ENCODE measurements around the gene PLPPR1. TPM values are rescaled to one million over a fixed set of nuclear protein-coding genes. Genes with fewer than 3 reads are reported as not detected.
"Not testable (repeated sequence)": the region's sequence is repeated elsewhere in the genome, so short reads cannot be mapped to it uniquely, and the experiment has no call there.

Gene PLPPR1
- total and polyA plus RNA-seq, 2 donors, result 0.44 to 0.95 TPM

DNA sequence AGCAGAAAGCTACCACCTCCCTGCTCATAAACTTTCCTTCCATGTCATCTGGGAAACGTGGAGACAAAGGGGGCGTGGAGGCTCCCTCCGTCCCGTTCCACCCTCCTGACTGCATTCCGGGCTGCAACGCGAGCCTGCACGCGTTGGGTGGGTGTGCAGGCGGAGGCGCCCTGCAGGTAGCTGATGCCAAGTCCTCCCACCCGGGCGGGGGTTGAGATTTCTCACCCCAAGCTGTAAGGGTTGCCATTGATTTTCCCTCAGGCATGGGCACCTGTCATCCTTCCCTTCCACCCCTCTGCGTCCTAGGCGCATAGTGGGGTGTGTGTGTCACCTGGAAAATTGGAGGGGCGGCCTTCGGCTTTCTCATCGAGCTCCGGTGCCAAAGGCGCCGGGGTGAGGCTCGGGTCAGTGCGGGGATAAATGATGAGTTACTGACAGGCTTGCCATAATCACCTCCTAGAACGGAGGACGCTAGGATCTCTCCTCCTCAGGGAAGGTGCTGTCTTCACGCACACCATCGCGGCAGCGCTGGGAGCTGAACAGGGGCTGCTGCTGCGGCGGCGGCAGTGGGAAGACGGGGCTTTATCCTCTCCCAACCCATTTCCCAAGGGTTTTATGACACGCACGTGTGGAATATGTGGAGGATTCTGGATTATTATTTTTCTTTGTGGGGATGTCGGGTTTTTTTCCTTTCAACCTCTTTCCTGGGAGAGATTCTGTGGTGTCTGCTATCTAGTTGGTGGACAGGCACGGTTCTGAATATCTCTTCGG, 973 bp downstream of the PLPPR1 start:
- H3K4me3 ChIP-seq (ENCODE audit: low read depth, low read length), result no peak overlapping the region
- DNase-seq (ENCODE audit: extremely low spot score), result no peak
- WGBS, result 2% methylated on average over 38 of the region's 38 CpGs
- H3K36me3 ChIP-seq (ENCODE audit: insufficient read depth), result no peaks in the 10 kb centered on the region
- no peaks in the 10 kb centered on the region for H3K4me1 ChIP-seq (ENCODE audit: insufficient read depth)
- H3K27ac ChIP-seq (ENCODE audit: low read depth), result no peak overlapping the region

DNA sequence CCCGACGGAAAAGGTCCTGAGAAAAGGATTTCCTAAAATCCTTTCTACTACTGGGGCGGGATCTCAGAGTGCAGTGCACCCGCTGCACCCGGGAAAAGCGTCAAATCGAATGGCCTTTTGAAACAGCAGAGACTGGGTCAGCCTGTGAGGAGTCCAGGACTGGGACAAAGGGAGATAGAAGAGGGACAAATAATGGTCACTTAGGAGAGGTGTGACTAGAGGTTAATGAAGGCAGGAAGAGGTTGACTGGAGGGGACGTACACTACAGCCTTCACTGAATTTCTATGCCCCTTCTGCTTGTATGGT, 1.5 kb downstream of the PLPPR1 start:
- H3K36me3 ChIP-seq (ENCODE audit: insufficient read depth), result no peaks in the 10 kb centered on the region
- H3K4me3 ChIP-seq (ENCODE audit: low read depth, low read length), result no peak overlapping the region
- no peaks in the 10 kb centered on the region for H3K4me1 ChIP-seq (ENCODE audit: insufficient read depth)
- DNase-seq (ENCODE audit: extremely low spot score), result no peak
- no peak overlapping the region for H3K27ac ChIP-seq (ENCODE audit: low read depth)
- WGBS, result 9% methylated on average over 8 of the region's 8 CpGs

DNA sequence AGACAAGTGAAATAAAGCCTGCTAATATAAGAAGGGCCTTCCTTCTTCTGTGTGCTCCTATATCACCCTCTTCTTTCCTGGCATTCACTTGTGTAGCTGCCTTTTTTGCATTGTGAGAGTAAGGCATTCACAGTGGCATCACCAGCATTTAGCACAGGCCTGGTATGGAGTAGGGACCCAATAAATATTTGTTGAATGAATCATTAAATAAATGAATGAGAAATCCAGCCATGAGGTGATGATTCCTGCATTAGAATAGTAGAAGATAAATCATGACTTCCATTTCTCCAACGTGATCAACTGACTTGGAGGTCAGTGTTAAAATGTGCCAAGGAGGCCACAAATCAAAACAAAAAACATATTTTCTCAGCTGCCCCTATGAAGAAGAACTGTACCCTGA, 3.9 kb downstream of the PLPPR1 start:
- H3K4me1 ChIP-seq (ENCODE audit: insufficient read depth), result no peaks in the 10 kb centered on the region
- WGBS, result 55% methylated on average over 1 of the region's 1 CpG
- DNase-seq (ENCODE audit: extremely low spot score), result no peak

DNA sequence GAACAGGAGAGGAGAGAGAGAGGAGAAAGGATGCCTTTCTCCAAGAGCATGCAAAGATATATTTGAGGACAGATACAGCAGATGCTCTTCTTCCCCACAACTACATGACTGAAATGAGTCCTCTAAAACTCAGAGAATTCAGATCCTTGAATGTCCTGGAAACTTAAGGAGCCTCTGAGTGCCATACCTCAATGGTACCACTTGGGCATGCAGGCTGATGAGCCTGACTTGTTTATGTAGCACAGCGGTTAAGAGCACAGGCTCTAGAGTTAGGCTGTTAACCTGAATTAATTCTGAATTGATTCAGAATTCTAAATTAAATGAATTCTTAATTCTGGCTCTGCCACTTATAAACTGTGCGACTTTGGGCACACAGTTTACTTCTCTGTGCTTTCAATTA, 5.7 kb downstream of the PLPPR1 start:
- Histone ChIP-seq H3K4me3 (ENCODE audit: low read depth, low read length) (no peak overlapping the region), H3K4me1 (ENCODE audit: insufficient read depth) (no peaks in the 10 kb centered on the region), H3K36me3 (ENCODE audit: insufficient read depth) (no peaks in the 10 kb centered on the region), H3K27ac (ENCODE audit: low read depth) (no peak overlapping the region)
- WGBS, result 80% methylated on average over 2 of the region's 2 CpGs
- DNase-seq (ENCODE audit: extremely low spot score), result no peak

More for the DNA sequence above, 3.9 kb downstream of the PLPPR1 start:
- Histone ChIP-seq H3K27ac (ENCODE audit: low read depth) (no peak overlapping the region), H3K36me3 (ENCODE audit: insufficient read depth) (no peaks in the 10 kb centered on the region), H3K4me3 (ENCODE audit: low read depth, low read length) (no peak overlapping the region)

DNA sequence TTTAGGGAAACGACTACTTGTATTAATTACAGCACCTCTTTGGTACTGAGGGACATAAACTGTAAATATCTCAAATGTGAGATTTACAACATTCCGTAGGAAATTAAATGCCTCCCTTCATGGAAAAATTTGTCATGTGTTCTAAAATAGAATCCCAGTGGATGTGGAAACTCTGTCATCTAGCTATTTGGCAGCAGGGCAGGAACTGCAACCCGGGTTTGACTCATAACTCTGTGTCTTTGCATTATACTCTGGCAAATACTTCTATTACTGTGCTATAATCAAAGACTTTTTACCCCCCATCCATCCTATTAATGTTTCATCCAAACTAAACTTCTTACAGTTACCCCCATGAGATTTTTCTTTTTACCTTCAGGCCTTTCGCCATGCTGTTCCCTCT, 6.6 kb downstream of the PLPPR1 start:
- no peak for DNase-seq (ENCODE audit: extremely low spot score)
- no peak overlapping the region for H3K27ac ChIP-seq (ENCODE audit: low read depth)
- 60% methylated on average over 4 of the region's 4 CpGs for WGBS
- no peak overlapping the region for H3K4me3 ChIP-seq (ENCODE audit: low read depth, low read length)
- H3K4me1 ChIP-seq (ENCODE audit: insufficient read depth), result no peaks in the 10 kb centered on the region
- no peaks in the 10 kb centered on the region for H3K36me3 ChIP-seq (ENCODE audit: insufficient read depth)

DNA sequence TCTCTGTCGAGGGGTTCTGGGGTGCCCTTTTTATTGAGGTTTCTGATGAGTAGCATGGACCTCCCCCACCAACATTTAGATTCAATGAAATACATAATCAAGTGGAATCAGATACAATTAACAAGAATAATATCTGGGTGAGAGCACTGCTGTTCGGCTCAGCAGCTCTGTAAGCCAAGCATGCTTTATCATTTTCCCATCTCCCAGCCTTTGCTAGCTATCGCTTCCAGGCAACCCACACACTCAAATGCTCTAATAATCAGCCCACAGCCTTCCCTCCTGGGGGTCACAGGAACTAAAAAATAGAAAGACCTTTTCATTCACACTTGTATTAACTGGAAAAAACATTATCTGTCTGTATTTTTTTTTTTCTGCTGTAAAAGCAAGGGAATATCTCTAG, 8.9 kb downstream of the PLPPR1 start:
- Histone ChIP-seq H3K36me3 (ENCODE audit: insufficient read depth) (no peaks in the 10 kb centered on the region), H3K4me3 (ENCODE audit: low read depth, low read length) (no peak overlapping the region), H3K4me1 (ENCODE audit: insufficient read depth) (no peaks in the 10 kb centered on the region), H3K27ac (ENCODE audit: low read depth) (no peak overlapping the region)
- no peak for DNase-seq (ENCODE audit: extremely low spot score)
- WGBS, result 56% methylated on average over 3 of the region's 3 CpGs

DNA sequence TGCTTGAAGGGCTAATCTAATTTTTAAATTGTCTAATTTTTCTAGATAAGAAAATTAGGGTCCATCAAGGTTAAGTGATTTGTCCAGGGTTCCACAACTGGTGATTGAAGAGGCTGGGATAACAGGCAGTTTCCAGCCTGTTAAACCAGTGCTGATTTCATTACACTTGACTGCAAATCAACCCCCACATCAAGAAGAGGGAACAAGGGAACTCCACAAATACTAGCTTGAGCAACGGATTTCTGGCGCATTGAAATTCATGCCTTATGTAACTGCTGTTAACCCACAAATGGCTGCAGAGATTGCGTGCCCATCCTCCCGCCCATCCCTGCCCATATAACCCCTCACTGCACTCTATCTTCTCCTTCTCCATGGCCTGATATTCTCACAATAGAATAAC, 10.0 kb downstream of the PLPPR1 start:
- 74% methylated on average over 4 of the region's 4 CpGs for WGBS
- Histone ChIP-seq H3K27ac (ENCODE audit: low read depth) (no peak overlapping the region), H3K4me1 (ENCODE audit: insufficient read depth) (no peaks in the 10 kb centered on the region), H3K36me3 (ENCODE audit: insufficient read depth) (no peaks in the 10 kb centered on the region), H3K4me3 (ENCODE audit: low read depth, low read length) (no peak overlapping the region)
- no peak for DNase-seq (ENCODE audit: extremely low spot score)

DNA sequence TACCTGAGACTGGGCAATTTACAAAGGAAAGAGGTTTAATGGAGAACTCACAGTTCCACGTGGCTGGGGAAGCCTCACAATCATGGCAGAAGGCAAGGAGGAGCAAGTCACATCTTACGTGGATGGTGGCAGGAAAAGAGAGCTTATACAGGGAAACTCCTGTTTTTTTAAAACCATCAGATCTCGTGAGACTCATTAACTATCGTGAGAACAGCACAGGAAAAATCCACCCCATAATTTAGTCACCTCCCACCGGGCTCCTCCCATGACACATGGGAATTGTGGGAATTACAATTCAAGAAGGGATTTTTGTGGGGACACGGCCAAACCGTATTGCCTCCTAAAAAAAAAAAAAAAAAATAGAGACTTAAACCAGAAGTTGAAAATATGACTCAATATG, 11.1 kb downstream of the PLPPR1 start:
- H3K4me1 ChIP-seq (ENCODE audit: insufficient read depth); DNase-seq (ENCODE audit: extremely low spot score); H3K27ac ChIP-seq (ENCODE audit: low read depth); H3K4me3 ChIP-seq (ENCODE audit: low read depth, low read length); H3K36me3 ChIP-seq (ENCODE audit: insufficient read depth): not testable (repeated sequence)
- 73% methylated on average over 7 of the region's 7 CpGs for WGBS

DNA sequence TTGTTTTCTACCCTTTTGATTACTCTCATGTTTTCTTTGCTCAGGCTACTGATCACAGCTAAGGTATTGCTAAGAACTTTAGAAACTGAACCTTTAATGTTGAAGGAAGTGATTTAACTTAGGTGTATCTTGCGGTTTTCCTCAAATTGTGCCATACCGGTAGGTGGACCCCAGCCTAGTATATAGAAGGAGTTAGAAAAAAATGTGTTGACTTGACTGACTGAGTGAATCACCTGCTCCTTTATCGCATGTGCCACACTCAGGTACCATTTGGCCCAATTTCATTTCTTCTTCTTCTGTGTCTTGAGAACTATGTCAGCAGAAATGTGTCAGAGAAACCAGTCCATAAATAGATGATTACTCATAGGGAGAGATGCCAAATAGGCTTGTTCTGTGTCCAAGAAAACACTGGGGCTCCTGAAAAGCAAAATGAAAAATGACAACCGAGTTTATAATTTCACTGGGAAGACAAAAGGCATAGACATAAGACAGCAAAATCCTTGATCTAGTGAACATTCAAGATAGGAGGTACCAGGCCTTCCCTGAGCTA, 19.4 kb downstream of the PLPPR1 start:
- Histone ChIP-seq H3K4me3 (ENCODE audit: low read depth, low read length) (no peak overlapping the region), H3K4me1 (ENCODE audit: insufficient read depth) (no peaks in the 10 kb centered on the region), H3K36me3 (ENCODE audit: insufficient read depth) (no peaks in the 10 kb centered on the region), H3K27ac (ENCODE audit: low read depth) (no peak overlapping the region)
- 80% methylated on average over 4 of the region's 4 CpGs for WGBS
- DNase-seq (ENCODE audit: extremely low spot score), result no peak

DNA sequence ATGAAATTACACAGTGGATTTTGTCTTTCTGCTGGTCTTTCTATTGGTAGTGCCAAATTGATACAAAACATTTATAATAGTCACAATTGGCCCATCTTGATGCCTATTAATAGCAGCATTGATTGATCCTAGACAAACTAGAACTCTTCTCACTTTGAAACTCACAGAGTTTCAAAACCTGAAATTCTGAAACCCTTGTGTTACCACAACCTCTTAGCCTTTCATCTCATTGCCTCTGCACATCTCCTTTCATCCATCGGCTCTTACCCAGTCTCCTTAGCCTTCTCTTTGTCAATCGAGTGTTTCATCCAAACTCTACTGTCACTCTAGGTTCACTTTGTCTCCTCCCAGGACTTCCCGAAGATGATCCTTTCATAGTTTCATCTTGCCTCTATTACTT, 22.1 kb downstream of the PLPPR1 start:
- WGBS, result 92% methylated on average over 3 of the region's 3 CpGs
- H3K4me1 ChIP-seq (ENCODE audit: insufficient read depth), result no peaks in the 10 kb centered on the region

DNA sequence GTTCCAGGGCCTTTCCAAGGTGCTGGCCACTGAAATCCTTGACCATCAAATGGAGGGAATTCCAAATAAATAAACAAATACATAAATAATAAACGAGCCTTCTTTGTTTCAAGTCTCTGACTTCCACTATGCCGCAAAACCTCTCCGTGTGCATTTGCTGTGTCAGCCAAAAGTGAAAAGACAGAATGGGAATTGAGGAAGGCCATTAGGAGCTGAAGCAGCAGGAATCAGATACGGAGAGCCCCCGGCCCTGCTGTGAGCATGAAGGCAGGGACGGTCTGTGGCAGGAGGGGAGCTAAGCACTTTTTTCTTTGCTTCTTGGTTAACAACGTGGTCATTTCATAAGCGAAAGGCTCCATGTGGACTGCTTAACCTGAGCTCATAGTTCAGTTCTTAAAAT, 26.1 kb downstream of the PLPPR1 start:
- H3K4me3 ChIP-seq (ENCODE audit: low read depth, low read length), result no peak overlapping the region
- H3K27ac ChIP-seq (ENCODE audit: low read depth), result no peak overlapping the region
- H3K4me1 ChIP-seq (ENCODE audit: insufficient read depth), result no peaks in the 10 kb centered on the region
- no peak for DNase-seq (ENCODE audit: extremely low spot score)
- 36% methylated on average over 8 of the region's 8 CpGs for WGBS
- no peaks in the 10 kb centered on the region for H3K36me3 ChIP-seq (ENCODE audit: insufficient read depth)

More for the DNA sequence above, 22.1 kb downstream of the PLPPR1 start:
- no peak for DNase-seq (ENCODE audit: extremely low spot score)
- no peaks in the 10 kb centered on the region for H3K36me3 ChIP-seq (ENCODE audit: insufficient read depth)
- no peak overlapping the region for H3K4me3 ChIP-seq (ENCODE audit: low read depth, low read length)
- no peak overlapping the region for H3K27ac ChIP-seq (ENCODE audit: low read depth)

DNA sequence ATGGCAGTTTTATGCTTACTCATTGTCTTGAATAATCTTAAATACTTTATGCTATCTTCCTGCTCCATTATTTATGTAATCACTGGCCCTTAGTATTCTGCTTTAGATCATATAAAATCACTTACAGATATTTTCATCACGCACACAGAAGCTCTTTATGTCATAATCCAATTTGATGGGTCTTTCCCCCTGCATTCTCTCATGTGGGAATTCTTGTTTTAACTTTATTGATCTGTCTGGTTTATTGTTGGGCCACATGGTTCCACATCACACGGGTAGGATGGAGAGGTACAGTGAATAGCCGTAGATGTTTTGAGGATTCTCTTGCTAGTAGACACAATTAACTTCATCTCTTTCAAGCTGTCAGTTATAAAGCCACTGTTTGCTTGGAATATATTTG, 27.0 kb downstream of the PLPPR1 start:
- Histone ChIP-seq H3K4me3 (ENCODE audit: low read depth, low read length) (no peak overlapping the region), H3K4me1 (ENCODE audit: insufficient read depth) (no peaks in the 10 kb centered on the region), H3K27ac (ENCODE audit: low read depth) (no peak overlapping the region), H3K36me3 (ENCODE audit: insufficient read depth) (no peaks in the 10 kb centered on the region)
- WGBS, result 49% methylated on average over 3 of the region's 3 CpGs
- no peak for DNase-seq (ENCODE audit: extremely low spot score)

DNA sequence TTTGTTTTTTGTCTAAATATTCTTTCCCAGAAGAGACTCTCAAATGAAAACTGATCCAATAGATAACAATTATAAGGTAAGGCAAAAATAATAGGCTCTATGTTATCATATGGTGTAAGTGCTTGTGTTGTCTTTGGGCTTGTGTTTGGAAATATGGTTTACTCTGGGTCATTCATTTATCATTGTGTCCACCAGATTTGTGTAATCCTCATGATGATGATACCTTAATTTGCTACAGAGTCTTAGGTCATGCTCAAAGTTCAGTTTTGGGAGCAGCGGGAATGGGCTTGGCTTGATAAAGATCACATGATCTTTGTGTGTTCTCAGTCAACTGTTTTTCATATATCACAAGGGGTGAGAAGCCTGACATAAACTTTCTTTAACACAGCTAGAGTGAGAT, 34.2 kb downstream of the PLPPR1 start:
- no peak overlapping the region for H3K27ac ChIP-seq (ENCODE audit: low read depth)
- no peak for DNase-seq (ENCODE audit: extremely low spot score)
- H3K4me1 ChIP-seq (ENCODE audit: insufficient read depth), result no peaks in the 10 kb centered on the region
- no peaks in the 10 kb centered on the region for H3K36me3 ChIP-seq (ENCODE audit: insufficient read depth)
- no peak overlapping the region for H3K4me3 ChIP-seq (ENCODE audit: low read depth, low read length)
- 94% methylated on average over 1 of the region's 1 CpG for WGBS

DNA sequence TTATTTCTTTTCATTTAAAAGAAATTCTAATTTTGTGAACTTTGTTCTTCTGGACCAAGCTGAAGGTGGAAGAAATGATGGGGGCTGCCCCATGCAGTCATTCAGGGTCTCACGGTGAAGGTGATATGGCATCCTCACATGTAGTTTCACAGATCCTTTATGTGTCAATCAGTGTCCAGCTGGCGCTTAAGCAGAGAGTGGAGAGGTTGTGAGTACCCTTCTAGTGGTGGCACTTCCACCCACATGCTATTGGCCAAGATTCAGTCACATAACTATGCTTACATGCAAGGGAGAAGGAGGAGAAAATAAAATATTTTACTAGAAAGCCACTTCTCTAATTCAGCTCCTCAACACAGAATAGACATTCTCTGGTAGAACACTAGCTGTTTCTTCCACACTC, 34.7 kb downstream of the PLPPR1 start:
- DNase-seq (ENCODE audit: extremely low spot score), result no peak
- WGBS, result 87% methylated on average over 2 of the region's 2 CpGs
- no peaks in the 10 kb centered on the region for H3K4me1 ChIP-seq (ENCODE audit: insufficient read depth)

DNA sequence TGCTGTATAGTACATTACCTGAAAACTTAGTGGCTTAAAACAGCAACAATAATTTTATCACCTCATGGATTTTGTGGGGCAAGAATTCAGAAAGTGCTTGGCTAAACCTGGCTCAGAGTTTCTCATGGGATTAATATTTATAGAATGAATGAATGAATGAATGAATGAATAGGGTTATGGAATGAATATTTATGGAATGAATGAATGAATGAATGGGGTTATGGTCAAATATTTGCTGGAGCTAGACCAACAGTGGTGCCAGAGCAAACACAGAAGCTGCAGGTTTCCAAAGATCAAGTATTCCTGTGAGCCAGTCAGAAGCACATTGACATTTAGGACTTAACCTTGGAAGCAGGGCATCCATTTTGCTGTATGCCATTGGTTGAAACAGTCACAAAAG, 35.7 kb downstream of the PLPPR1 start:
- H3K27ac ChIP-seq (ENCODE audit: low read depth), result no peak overlapping the region
- no peaks in the 10 kb centered on the region for H3K36me3 ChIP-seq (ENCODE audit: insufficient read depth)
- no peak overlapping the region for H3K4me3 ChIP-seq (ENCODE audit: low read depth, low read length)
- no peak for DNase-seq (ENCODE audit: extremely low spot score)
- H3K4me1 ChIP-seq (ENCODE audit: insufficient read depth), result no peaks in the 10 kb centered on the region

More for the DNA sequence above, 34.7 kb downstream of the PLPPR1 start:
- H3K4me3 ChIP-seq (ENCODE audit: low read depth, low read length), result no peak overlapping the region
- H3K36me3 ChIP-seq (ENCODE audit: insufficient read depth), result no peaks in the 10 kb centered on the region
- H3K27ac ChIP-seq (ENCODE audit: low read depth), result no peak overlapping the region

Data from urinary bladder (tissue), 4 donors.